ENCODE results near the gene KRTAP10-10.

DNA sequence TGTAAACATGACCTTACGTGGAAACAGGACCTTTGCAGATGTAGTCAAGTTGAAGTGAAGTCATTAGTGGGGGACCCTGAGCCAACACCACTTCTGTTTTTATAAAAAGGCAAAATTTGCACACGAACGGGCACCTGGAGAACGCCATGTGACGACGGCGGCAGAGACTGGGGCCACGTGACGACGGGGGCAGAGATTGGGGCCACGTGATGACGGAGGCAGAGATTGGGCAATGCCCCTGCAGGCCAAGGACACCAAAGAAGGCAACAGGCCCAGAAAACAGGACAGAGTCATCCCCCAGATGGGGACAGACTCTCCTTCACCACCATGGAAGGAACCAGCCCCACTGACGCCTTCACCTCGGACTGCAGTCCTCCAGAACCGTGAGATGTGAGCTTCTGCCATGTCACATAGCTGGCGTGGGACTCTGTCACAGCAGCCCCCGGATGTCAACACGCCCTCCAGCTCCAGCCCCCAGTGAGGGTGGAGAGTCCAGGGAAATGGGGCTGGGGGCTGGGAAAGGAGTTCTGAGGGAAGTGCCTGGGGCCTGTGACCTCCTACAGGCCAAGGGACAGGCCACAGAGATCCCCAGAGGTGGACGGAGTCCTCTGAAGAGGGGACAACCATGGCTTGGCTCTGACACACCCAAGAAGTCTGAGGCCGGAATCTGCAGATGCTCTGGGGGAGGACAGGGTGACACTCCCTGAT lies 13.3 kb downstream of the KRTAP10-10 start:
- TF ChIP-seq, protein P1, sequence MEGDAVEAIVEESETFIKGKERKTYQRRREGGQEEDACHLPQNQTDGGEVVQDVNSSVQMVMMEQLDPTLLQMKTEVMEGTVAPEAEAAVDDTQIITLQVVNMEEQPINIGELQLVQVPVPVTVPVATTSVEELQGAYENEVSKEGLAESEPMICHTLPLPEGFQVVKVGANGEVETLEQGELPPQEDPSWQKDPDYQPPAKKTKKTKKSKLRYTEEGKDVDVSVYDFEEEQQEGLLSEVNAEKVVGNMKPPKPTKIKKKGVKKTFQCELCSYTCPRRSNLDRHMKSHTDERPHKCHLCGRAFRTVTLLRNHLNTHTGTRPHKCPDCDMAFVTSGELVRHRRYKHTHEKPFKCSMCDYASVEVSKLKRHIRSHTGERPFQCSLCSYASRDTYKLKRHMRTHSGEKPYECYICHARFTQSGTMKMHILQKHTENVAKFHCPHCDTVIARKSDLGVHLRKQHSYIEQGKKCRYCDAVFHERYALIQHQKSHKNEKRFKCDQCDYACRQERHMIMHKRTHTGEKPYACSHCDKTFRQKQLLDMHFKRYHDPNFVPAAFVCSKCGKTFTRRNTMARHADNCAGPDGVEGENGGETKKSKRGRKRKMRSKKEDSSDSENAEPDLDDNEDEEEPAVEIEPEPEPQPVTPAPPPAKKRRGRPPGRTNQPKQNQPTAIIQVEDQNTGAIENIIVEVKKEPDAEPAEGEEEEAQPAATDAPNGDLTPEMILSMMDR (optimal IDR thresholded peaks at IDR 0.05 in 1 of 3, IDR thresholded peaks at IDR 0.05 in 1 of 3, conservative IDR thresholded peaks at IDR 0.05 in 1 of 3; ENCODE audit: extremely low read depth in 1 of 3, insufficient read depth in 2 of 3, low read length in 3 of 3) = no peak
- no peak for TF ChIP-seq EZH2 (IDR thresholded peaks at IDR 0.05; ENCODE audit: low read length)

Data from keratinocyte (primary cell).